SK-N-MC (cell line): ENCODE data around the gene SPA17.

ENCODE experiments used
- EZH2 ChIP-seq: fragments of 200-600 bp; sonication (generic); IDR thresholded peaks from one replicate; pipeline ENCODE4 v1.6.1; 2017; ENCODE audit warnings: antibody characterized with exemption
- FOXP2 ChIP-seq: optimal IDR thresholded peaks from 2 replicates; pipeline ENCODE3; 2011; ENCODE audit warnings: mild to moderate bottlenecking, moderate library complexity; ENCODE audit not compliant: insufficient read depth; ENCODE audit errors: extremely low read length, control extremely low read depth
- POLR2AphosphoS5 ChIP-seq: IDR thresholded peaks from 2 replicates; pipeline ENCODE4 v1.6.1; 2012; ENCODE audit warnings: mild to moderate bottlenecking, low read depth, low read length, borderline replicate concordance

GRCh38 chr11:124742555-124742954 is 68.9 kb downstream of the SPA17 start:
- TF ChIP-seq EZH2 (no peak), POLR2AphosphoS5 (no peak), FOXP2 (no peak)
